ENCODE measurements around the gene DHX30. TPM values are rescaled to one million over a fixed set of nuclear protein-coding genes. Genes with fewer than 3 reads are reported as not detected.

DHX30 gene
- polyA plus RNA-seq, 1 of the 3 experiments (the other 2 are of a cell fraction): 86.3 TPM

- no peak overlapping the region for H3K27ac ChIP-seq (ENCODE audit: low read depth in 2 of 2, low read length in 1 of 2)
- ChIA-PET POLR2A (no interaction called here), CTCF (no interaction called here)
- H3K27me3 ChIP-seq (ENCODE audit: insufficient read depth): no peaks in the 10 kb centered on the region
- no peaks in the 10 kb centered on the region; a peak in 2 of 4 replicates for H3K4me1 ChIP-seq (ENCODE audit: control insufficient read depth in 1 of 2, insufficient read depth in 2 of 2, low read depth in 1 of 2, low read length in 1 of 2)
- peaks cover 65% of the 10 kb centered on the region for H3K79me2 ChIP-seq (ENCODE audit: insufficient read depth)
- H3K9me3 ChIP-seq: no peaks in the 10 kb centered on the region
- no peak overlapping the region for H3K4me3 ChIP-seq (ENCODE audit: low read depth in 2 of 2, low read length in 1 of 2)
- no peak for TF ChIP-seq IRF3 (IDR thresholded peaks at IDR 0.05; ENCODE audit: low read depth, low read length)
- peak; percentile 24 for DNase-seq
- H2AFZ ChIP-seq (ENCODE audit: low read depth): no peak overlapping the region
- 96% methylated on average over 3 of the region's 3 CpGs for WGBS (ENCODE audit: low lambda C conversion rate)
- no peak overlapping the region for H3K9ac ChIP-seq
- H3K9me2 ChIP-seq: no peaks in the 10 kb centered on the region
- H3K4me2 ChIP-seq: no peak overlapping the region
- H4K20me1 ChIP-seq (ENCODE audit: insufficient read depth): no peaks in the 10 kb centered on the region
- no peaks in the 10 kb centered on the region for H3F3A ChIP-seq (replicated peaks; ENCODE audit: insufficient read depth)
- peaks cover 0 to 34% of the 10 kb centered on the region in 2 experiments for H3K36me3 ChIP-seq (replicated peaks in 1 of 2; ENCODE audit: control insufficient read depth in 1 of 2, insufficient read depth in 2 of 2, low read length in 1 of 2)
Measured at GRCh38 chr3:47899495-47900108, 96.7 kb downstream of the DHX30 start.

Small RNA genes within 50 kb of the gene (small RNA-seq; reads per million reads assigned to genes)
- gene MIR1226 (2.3 to 56.8 (median 6.5) reads per million in 7 experiments), gene RF02271 (0 reads per million in 7 experiments)

Other genes starting within 250 kb of the DHX30 start
- 0.36 and 0.58 TPM in 2 replicates for gene CSPG5, start 224.3 kb upstream of the DHX30 start, polyA plus RNA-seq (2012; rRNA removed)
- 16.2 and 16.5 TPM in 2 replicates for gene SMARCC1, start 21.2 kb upstream of the DHX30 start, polyA plus RNA-seq (2012; rRNA removed)
- 111 and 121 TPM in 2 replicates for gene MAP4, start 213.3 kb downstream of the DHX30 start, polyA plus RNA-seq (2012; rRNA removed)